Activated effector memory CD4-positive, alpha-beta T cell treated with anti-CD3 and anti-CD28 coated beads, Interleukin-2, amount 50 U/mL, for 16 hours (primary cell): ENCODE measurements around the gene MCFD2.
"Not testable (repeated sequence)": the region's sequence is repeated elsewhere in the genome, so short reads cannot be mapped to it uniquely, and the experiment has no call there.

Experiments
- DNase-seq: peaks from one replicate; pipeline ENCODE4 v3.0.0-alpha.2; 2020

MCFD2 gene

GRCh38 chr2:46936566-46936965, 21.0 kb upstream of the MCFD2 start:
- DNase-seq: no peak

- DNase-seq: no peak
Observed at GRCh38 chr2:46935071-46935470, 19.5 kb upstream of the MCFD2 start.

- DNase-seq: no peak
Observed at GRCh38 chr2:46929612-46930011, 14.0 kb upstream of the MCFD2 start.

- DNase-seq: no peak
Observed at GRCh38 chr2:46926863-46927262, 11.3 kb upstream of the MCFD2 start.

GRCh38 chr2:46925474-46926351, 10.1 kb upstream of the MCFD2 start:
- DNase-seq: no peak

GRCh38 chr2:46924608-46925007, 9.0 kb upstream of the MCFD2 start:
- no peak for DNase-seq

GRCh38 chr2:46924038-46924437, 8.4 kb upstream of the MCFD2 start:
- DNase-seq: no peak

- no peak for DNase-seq
Observed at GRCh38 chr2:46923041-46923528, 7.5 kb upstream of the MCFD2 start.

- DNase-seq: no peak
Observed at GRCh38 chr2:46922606-46923005, 7.0 kb upstream of the MCFD2 start.

- DNase-seq: no peak
Observed at GRCh38 chr2:46921676-46922448, 6.3 kb upstream of the MCFD2 start.

- no peak for DNase-seq
Observed at GRCh38 chr2:46917628-46918027, 2.0 kb upstream of the MCFD2 start.

- peak; percentile 92 for DNase-seq
Observed at GRCh38 chr2:46915811-46916630, 415 bp upstream of the MCFD2 start.

- no peak for DNase-seq
Observed at GRCh38 chr2:46914578-46915230, 902 bp downstream of the MCFD2 start.

GRCh38 chr2:46913471-46914381, 1.9 kb downstream of the MCFD2 start:
- no peak for DNase-seq

GRCh38 chr2:46909771-46910419, 5.7 kb downstream of the MCFD2 start:
- DNase-seq: peak; percentile 64

GRCh38 chr2:46909150-46909549, 6.5 kb downstream of the MCFD2 start:
- no peak for DNase-seq

- not testable (repeated sequence) for DNase-seq
Observed at GRCh38 chr2:46904908-46905678, 10.5 kb downstream of the MCFD2 start.

- DNase-seq: not testable (repeated sequence)
Observed at GRCh38 chr2:46902980-46903379, 12.6 kb downstream of the MCFD2 start.

- no peak for DNase-seq
Observed at GRCh38 chr2:46902465-46902864, 13.1 kb downstream of the MCFD2 start.

GRCh38 chr2:46901611-46902010, 14.0 kb downstream of the MCFD2 start:
- DNase-seq: no peak
